A204.1 (cell line): Measurements from ENCODE around the gene COL4A3.

Experiments used
- FAIRE-seq: peaks from 2 replicates; lab custom pipeline; 2012; peaks lifted over from hg19 to GRCh38; lab: Jason Lieb, UNC

Gene COL4A3

GRCh38 chr2:227348324-227348723, 183.9 kb downstream of the COL4A3 start:
- FAIRE-seq: no peak

- FAIRE-seq: no peak
Measured at GRCh38 chr2:227349989-227350612, 185.7 kb downstream of the COL4A3 start.

- FAIRE-seq: no peak
Measured at GRCh38 chr2:227351639-227352038, 187.2 kb downstream of the COL4A3 start.

GRCh38 chr2:227360351-227360750, 195.9 kb downstream of the COL4A3 start:
- FAIRE-seq: no peak

GRCh38 chr2:227363756-227364155, 199.3 kb downstream of the COL4A3 start:
- FAIRE-seq: no peak
